HepG2 (cell line): ENCODE results near the gene ANLN. TPM values are rescaled to one million over a fixed set of nuclear protein-coding genes. Genes with fewer than 3 reads are reported as not detected.

Experiments used
- ATAC-seq: fragments of 200-7000 bp; cut with Tn5 transposase; 3 replicates; pipeline ENCODE4 v1.9.1; 2020; ENCODE audit warnings: mild to moderate bottlenecking, moderate library complexity
- BruUV-seq: library from RNA; stranded (reverse); fragments of 400-500 nt; replicated peaks from 2 replicates; lab custom pipeline; 2021; lab: Mats Ljungman, UMichigan
- CTCF ChIA-PET: fragments of 300-600 bp; formaldehyde crosslinking; extraction: SDS; loops from one replicate; lab custom pipeline; 2021; ENCODE audit warnings: low total read pairs, inconsistent platforms, low intra/inter-chr PET ratio; lab: Yijun Ruan, JAX
- POLR2A ChIA-PET: fragments of 350-600 bp; sonication (Branson Sonifier 250); formaldehyde crosslinking; loops from one replicate; lab custom pipeline; 2020; ENCODE audit warnings: antibody characterized with exemption, inconsistent platforms; lab: Yijun Ruan, JAX
- DNase-seq: peaks from one replicate; pipeline ENCODE4 v3.0.0-alpha.2; 2015; ENCODE audit warnings: low spot score
- FAIRE-seq: peaks from 3 replicates; lab custom pipeline; 2011; peaks lifted over from hg19 to GRCh38; lab: Jason Lieb, UNC
- H2AFZ ChIP-seq: one replicate; pipeline ENCODE4 v1.6.1; 2011; ENCODE audit warnings: low read length, inconsistent platforms
- H3K27ac ChIP-seq: fragments of 300-600 bp; 3 replicates; pipeline ENCODE4 v1.8.0; 2011; ENCODE audit warnings: mixed run types, mild to moderate bottlenecking, mixed read lengths, low read length, inconsistent platforms; ENCODE audit not compliant: insufficient read depth; ENCODE audit errors: extremely low read length
- H3K27me3 ChIP-seq, 2 experiments: fragments of 200-600 bp in 1 of 2; 2 replicates in 1 of 2; 3 replicates in 1 of 2; pipeline versions ENCODE4 v1.6.0 to v1.8.0; 2011; ENCODE audit warnings: low read length in 2 of 2, mild to moderate bottlenecking in 2 of 2, moderate library complexity in 2 of 2, inconsistent platforms in 1 of 2; ENCODE audit not compliant: insufficient read depth in 2 of 2, control insufficient read depth in 1 of 2
- H3K36me3 ChIP-seq, 2 experiments: fragments of 200-600 bp in 1 of 2; replicated peaks in 1 of 2; 2 replicates in 1 of 2; 3 replicates in 1 of 2; pipeline versions ENCODE4 v1.5.1 to v1.8.0; 2011; ENCODE audit warnings: low read length in 2 of 2, inconsistent platforms in 1 of 2; ENCODE audit not compliant: insufficient read depth in 2 of 2, control insufficient read depth in 1 of 2
- H3K4me1 ChIP-seq: 2 replicates; pipeline ENCODE4 v1.5.1; 2012; ENCODE audit warnings: low read length, inconsistent platforms; ENCODE audit not compliant: insufficient read depth
- H3K4me2 ChIP-seq: 2 replicates; pipeline ENCODE4 v1.6.0; 2011; ENCODE audit warnings: low read depth, low read length, inconsistent platforms
- H3K4me3 ChIP-seq, 3 experiments: fragments of 200-600 bp in 1 of 3; sonication (generic), shearing (Covaris generic) in 1 of 3; replicated peaks in 1 of 3; 2 replicates each; pipeline ENCODE4 v1.5.1; 2011 to 2016; ENCODE audit warnings: low read length in 3 of 3, inconsistent platforms in 2 of 3, low read depth in 2 of 3, mild to moderate bottlenecking in 2 of 3, control low read depth in 1 of 3, mixed read lengths in 1 of 3; ENCODE audit not compliant: insufficient read depth in 1 of 3
- H3K79me2 ChIP-seq: one replicate; pipeline ENCODE4 v1.6.1; 2011; ENCODE audit warnings: low read length, inconsistent platforms; ENCODE audit not compliant: insufficient read depth
- H3K9ac ChIP-seq: 2 replicates; pipeline ENCODE4 v1.6.0; 2011; ENCODE audit warnings: mild to moderate bottlenecking, low read depth, low read length, inconsistent platforms; ENCODE audit not compliant: insufficient read depth
- H3K9me3 ChIP-seq: 2 replicates; pipeline ENCODE4 v1.5.1; 2012; ENCODE audit warnings: mild to moderate bottlenecking, low read length
- H4K20me1 ChIP-seq: 2 replicates; pipeline ENCODE4 v1.6.0; 2011; ENCODE audit warnings: inconsistent platforms, mild to moderate bottlenecking, low read length, moderate library complexity; ENCODE audit not compliant: insufficient read depth
- DR1 ChIP-seq: sonication (generic); formaldehyde crosslinking; IDR thresholded peaks from 2 replicates; pipeline ENCODE4 v1.8.0; 2021; ENCODE audit warnings: mild to moderate bottlenecking, missing genetic modification reagents, inconsistent platforms
- ELF3 ChIP-seq: IDR thresholded peaks from 2 replicates; pipeline ENCODE4 v1.6.1; 2016; ENCODE audit warnings: missing genetic modification reagents, missing compliant biosample characterization
- HIVEP1 ChIP-seq: sonication (generic); formaldehyde crosslinking; IDR thresholded peaks from 2 replicates; pipeline ENCODE4 v1.4.0; 2020; ENCODE audit warnings: mild to moderate bottlenecking, missing genetic modification reagents
- HNRNPK ChIP-seq: fragments of 200-400 bp; formaldehyde crosslinking; IDR thresholded peaks from 2 replicates; pipeline ENCODE4 v1.6.1; 2018; ENCODE audit warnings: low read length, low read depth, moderate library complexity, mild to moderate bottlenecking; ENCODE audit not compliant: poor library complexity, severe bottlenecking
- MED8 ChIP-seq: sonication (generic); formaldehyde crosslinking; IDR thresholded peaks from 2 replicates; pipeline ENCODE4 v1.8.1; 2023; ENCODE audit warnings: mild to moderate bottlenecking, missing genetic modification reagents; ENCODE audit not compliant: insufficient replicate concordance
- RAD51 ChIP-seq: fragments of 450-650 bp; IDR thresholded peaks from 2 replicates; pipeline ENCODE4 v1.6.1; 2016; ENCODE audit warnings: borderline replicate concordance
- RFXAP ChIP-seq: sonication (generic); formaldehyde crosslinking; IDR thresholded peaks from 2 replicates; pipeline ENCODE4 v1.4.0; 2020; ENCODE audit warnings: missing genetic modification reagents, borderline replicate concordance
- TOPORS ChIP-seq: sonication (generic); formaldehyde crosslinking; IDR thresholded peaks from 2 replicates; pipeline ENCODE4 v1.8.0; 2023; ENCODE audit warnings: mild to moderate bottlenecking, missing genetic modification reagents
- YEATS2 ChIP-seq: sonication (generic); formaldehyde crosslinking; IDR thresholded peaks from 2 replicates; pipeline ENCODE4 v1.4.0; 2020; ENCODE audit warnings: missing genetic modification reagents, borderline replicate concordance
- ZFP36 ChIP-seq: fragments of 150-350 bp; IDR thresholded peaks from 2 replicates; pipeline ENCODE4 v1.6.1; 2018; ENCODE audit warnings: borderline replicate concordance, low read length, low read depth; ENCODE audit not compliant: partially characterized antibody
- ZFP37 ChIP-seq: sonication (generic); formaldehyde crosslinking; IDR thresholded peaks from 2 replicates; pipeline ENCODE4 v1.4.0; 2020; ENCODE audit warnings: missing genetic modification reagents, borderline replicate concordance
- ZNF670 ChIP-seq: sonication (generic); formaldehyde crosslinking; IDR thresholded peaks from 2 replicates; pipeline ENCODE4 v1.8.0; 2022; ENCODE audit warnings: mild to moderate bottlenecking, missing genetic modification reagents, borderline replicate concordance
- ZNF747 ChIP-seq: sonication (generic); formaldehyde crosslinking; IDR thresholded peaks from 2 replicates; pipeline ENCODE4 v1.8.1; 2023; ENCODE audit warnings: missing genetic modification reagents, mild to moderate bottlenecking, borderline replicate concordance
- WGBS: methylation state at CpG from one replicate; pipeline ENCODE4 v1.1.6; 2017; ENCODE audit warnings: low lambda C conversion rate; 5-methylcytosine and 5-hydroxymethylcytosine counted together
- in situ Hi-C: cut with HindIII; loops from 2 replicates; pipeline ENCODE4 v1.10.0; 2017; ENCODE audit warnings: low pct_unique_long_range_greater_than_20kb; ENCODE audit not compliant: extremely low pct_ligation_motif_present
- intact Hi-C: fragments of 100-400 bp; cut with micrococcal nuclease; formaldehyde crosslinking; loops from one replicate; pipeline ENCODE4 v1.10.0; 2022; ENCODE audit not compliant: unreplicated experiment
- polyA plus RNA-seq, 8 experiments: library from polyadenylated mRNA; depleted of rRNA in 3 of 8; stranded (reverse) in 7 of 8; unstranded in 1 of 8; fragments of >200 nt; fragmentation: Illumina TruSeq in 4 of 8; extraction: Trizol in 4 of 8; gene quantifications; 2 replicates each; pipeline versions ENCODE4 v1.2.1 to v1.2.3, GENCODE V29; 2011 to 2016; ENCODE audit warnings: low read depth in 4 of 8, missing spikeins in 1 of 8, mixed read lengths in 1 of 8; ENCODE audit not compliant: insufficient read depth in 1 of 8
- total RNA-seq, 5 experiments: library from RNA; depleted of rRNA; stranded (reverse); fragments of >200 nt; fragmentation: Illumina TruSeq; extraction: Trizol; gene quantifications; 2 replicates each; pipeline ENCODE4 v1.2.3, GENCODE V29; 2016; ENCODE audit warnings: low read depth in 1 of 5
- TF ChIP-seq, protein P1 (sequence below): sonication (generic); formaldehyde crosslinking; IDR thresholded peaks from 2 replicates; pipeline ENCODE4 v1.5.0; 2020; ENCODE audit warnings: missing genetic modification reagents
- TF ChIP-seq, protein P2 (sequence below): sonication (generic); formaldehyde crosslinking; IDR thresholded peaks from 2 replicates; pipeline ENCODE4 v1.4.0; 2020; ENCODE audit warnings: missing genetic modification reagents
- TF ChIP-seq, protein P3 (sequence below): sonication (generic); formaldehyde crosslinking; IDR thresholded peaks from 2 replicates; pipeline ENCODE4 v1.8.0; 2022; ENCODE audit warnings: low read depth, missing genetic modification reagents

Gene ANLN
- total and polyA plus RNA-seq, 2 of the 13 experiments (the other 11 are each of a cell fraction or from before 2014, with no cell fraction given) = 20.0 to 72.0 TPM

DNA sequence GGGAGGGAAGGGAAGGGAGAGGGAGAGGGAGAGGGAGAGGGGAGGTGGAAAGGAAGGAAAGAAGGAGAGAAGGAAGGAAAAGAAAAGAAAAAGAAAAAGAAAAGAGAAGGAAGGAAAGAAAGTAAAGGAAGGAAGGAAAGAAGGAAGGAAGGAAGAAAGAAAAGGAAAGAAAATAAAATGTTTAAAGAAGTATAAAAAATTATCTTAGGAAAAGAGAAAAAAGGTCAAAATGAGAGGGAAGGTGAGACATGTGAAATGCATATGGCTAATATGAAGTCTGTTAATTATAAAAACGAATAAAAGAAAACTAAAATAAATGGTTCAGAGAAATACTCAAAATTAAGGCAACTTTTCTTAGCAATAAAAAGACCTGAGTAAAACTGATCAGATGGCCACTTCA lies 46.1 kb upstream of the ANLN start:
- Histone ChIP-seq H3K79me2 (no peaks in the 10 kb centered on the region), H2AFZ (no peak overlapping the region), H3K4me2 (no peak overlapping the region), H3K36me3 (no peaks in the 10 kb centered on the region), H3K4me1 (peaks cover 7% of the 10 kb centered on the region; the same call in 1 of the 2 replicates), H4K20me1 (no peaks in the 10 kb centered on the region), H3K9ac (no peak overlapping the region), H3K9me3 (no peaks in the 10 kb centered on the region), H3K27ac (no peak overlapping the region), H3K27me3 (no peaks in the 10 kb centered on the region), H3K4me3 (no peak overlapping the region)
- intact Hi-C loops (no loop called here), in situ Hi-C loops (no loop called here)
- BruUV-seq = no TSS peak
- no peak for DNase-seq
- FAIRE-seq = no peak
- no peak for ATAC-seq
- TF ChIP-seq HNRNPK = peak; percentile 54
- TF ChIP-seq, protein P1, sequence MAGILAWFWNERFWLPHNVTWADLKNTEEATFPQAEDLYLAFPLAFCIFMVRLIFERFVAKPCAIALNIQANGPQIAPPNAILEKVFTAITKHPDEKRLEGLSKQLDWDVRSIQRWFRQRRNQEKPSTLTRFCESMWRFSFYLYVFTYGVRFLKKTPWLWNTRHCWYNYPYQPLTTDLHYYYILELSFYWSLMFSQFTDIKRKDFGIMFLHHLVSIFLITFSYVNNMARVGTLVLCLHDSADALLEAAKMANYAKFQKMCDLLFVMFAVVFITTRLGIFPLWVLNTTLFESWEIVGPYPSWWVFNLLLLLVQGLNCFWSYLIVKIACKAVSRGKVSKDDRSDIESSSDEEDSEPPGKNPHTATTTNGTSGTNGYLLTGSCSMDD = no peak
- ChIA-PET CTCF (no interaction called here), POLR2A (no interaction called here)
- 47% methylated on average over 1 of the region's 1 CpG for WGBS

DNA sequence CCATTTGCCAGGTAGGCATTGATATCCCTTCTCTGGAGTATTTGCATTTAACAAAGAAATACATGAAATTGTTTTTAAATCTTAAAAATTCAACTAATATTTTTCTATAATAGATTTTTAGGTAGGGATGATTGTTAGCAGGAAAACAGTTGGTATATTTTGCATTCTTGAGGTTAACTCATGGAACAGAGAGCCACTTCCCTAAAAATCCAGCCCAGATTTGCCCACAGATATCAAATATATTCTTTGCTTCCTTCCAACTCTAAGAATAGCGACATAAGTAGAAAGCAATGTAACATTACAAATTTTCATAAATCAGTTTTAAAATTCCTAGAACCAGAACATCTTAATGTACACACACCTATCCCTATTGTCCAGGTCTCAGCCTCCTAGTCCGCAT lies 45.0 kb upstream of the ANLN start:
- TF ChIP-seq, protein P2, sequence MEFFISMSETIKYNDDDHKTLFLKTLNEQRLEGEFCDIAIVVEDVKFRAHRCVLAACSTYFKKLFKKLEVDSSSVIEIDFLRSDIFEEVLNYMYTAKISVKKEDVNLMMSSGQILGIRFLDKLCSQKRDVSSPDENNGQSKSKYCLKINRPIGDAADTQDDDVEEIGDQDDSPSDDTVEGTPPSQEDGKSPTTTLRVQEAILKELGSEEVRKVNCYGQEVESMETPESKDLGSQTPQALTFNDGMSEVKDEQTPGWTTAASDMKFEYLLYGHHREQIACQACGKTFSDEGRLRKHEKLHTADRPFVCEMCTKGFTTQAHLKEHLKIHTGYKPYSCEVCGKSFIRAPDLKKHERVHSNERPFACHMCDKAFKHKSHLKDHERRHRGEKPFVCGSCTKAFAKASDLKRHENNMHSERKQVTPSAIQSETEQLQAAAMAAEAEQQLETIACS (CRISPR knock-in tag) = no peak
- TF ChIP-seq RAD51 = no peak
- no peak for TF ChIP-seq ZFP37
- TF ChIP-seq ZNF670 = no peak
- TF ChIP-seq YEATS2 (CRISPR knock-in tag) = no peak
- TF ChIP-seq HIVEP1 (CRISPR knock-in tag) = no peak
- TF ChIP-seq RFXAP = no peak
- TF ChIP-seq ZNF747 (CRISPR knock-in tag) = no peak
- no peak for TF ChIP-seq ELF3 (CRISPR knock-in tag)
- TF ChIP-seq DR1 (CRISPR knock-in tag) = no peak
- no peak for TF ChIP-seq MED8 (CRISPR knock-in tag)
- TF ChIP-seq ZFP36 = no peak
- TF ChIP-seq, protein P3, sequence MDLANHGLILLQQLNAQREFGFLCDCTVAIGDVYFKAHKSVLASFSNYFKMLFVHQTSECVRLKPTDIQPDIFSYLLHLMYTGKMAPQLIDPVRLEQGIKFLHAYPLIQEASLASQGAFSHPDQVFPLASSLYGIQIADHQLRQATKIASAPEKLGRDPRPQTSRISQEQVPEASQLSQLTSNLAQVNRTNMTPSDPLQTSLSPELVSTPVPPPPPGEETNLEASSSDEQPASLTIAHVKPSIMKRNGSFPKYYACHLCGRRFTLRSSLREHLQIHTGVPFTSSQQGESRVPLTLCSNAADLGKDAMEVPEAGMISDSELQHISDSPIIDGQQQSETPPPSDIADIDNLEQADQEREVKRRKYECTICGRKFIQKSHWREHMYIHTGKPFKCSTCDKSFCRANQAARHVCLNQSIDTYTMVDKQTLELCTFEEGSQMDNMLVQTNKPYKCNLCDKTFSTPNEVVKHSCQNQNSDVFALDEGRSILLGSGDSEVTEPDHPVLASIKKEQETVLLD = no peak
- no peak for TF ChIP-seq TOPORS (CRISPR knock-in tag)
- DNase-seq (no peak), FAIRE-seq (no peak), ATAC-seq (no peak)
- Histone ChIP-seq H3K4me3 (no peak overlapping the region), H3K27me3 (no peaks in the 10 kb centered on the region), H3K36me3 (no peaks in the 10 kb centered on the region), H3K4me2 (no peak overlapping the region), H3K9me3 (no peaks in the 10 kb centered on the region), H2AFZ (no peak overlapping the region), H4K20me1 (no peaks in the 10 kb centered on the region), H3K4me1 (peaks cover 11% of the 10 kb centered on the region; the same call in 1 of the 2 replicates), H3K27ac (no peak overlapping the region), H3K79me2 (no peaks in the 10 kb centered on the region), H3K9ac (no peak overlapping the region)
- in situ Hi-C loops (no loop called here), intact Hi-C loops (no loop called here)
- WGBS = 91% methylated on average over 2 of the region's 2 CpGs
- ChIA-PET CTCF (no interaction called here), POLR2A (no interaction called here)
- BruUV-seq = no TSS peak
